ENCODE results near the gene TBPL2. TPM values are rescaled to one million over a fixed set of nuclear protein-coding genes. Genes with fewer than 3 reads are reported as not detected.
A peak's percentile ranks its signal among the peaks of the same experiment; 100 is the strongest.
"Not testable (repeated sequence)": the region's sequence is repeated elsewhere in the genome, so short reads cannot be mapped to it uniquely, and the experiment has no call there.

Gene TBPL2
- not detected for total RNA-seq

GRCh38 chr14:55440385-55440784, at the start of gene TBPL2:
Gene TBPL2 (minus strand): TSS chr14:55440616. CDS start chr14:55440449, 167 bp downstream.
- DNase-seq (ENCODE audit: low read depth in 2 of 3, low spot score in 2 of 3): no peak

- DNase-seq (ENCODE audit: low read depth in 2 of 3, low spot score in 2 of 3): peak in 1 of 3 donors; percentile 3
These were observed 47.8 kb upstream of the TBPL2 start for GRCh38 chr14:55488204-55488603.

GRCh38 chr14:55482936-55483605, 42.7 kb upstream of the TBPL2 start:
- DNase-seq (ENCODE audit: low read depth in 2 of 3, low spot score in 2 of 3): no peak

GRCh38 chr14:55481769-55482168, 41.4 kb upstream of the TBPL2 start:
- no peak for DNase-seq (ENCODE audit: low read depth in 2 of 3, low spot score in 2 of 3)

GRCh38 chr14:55477680-55478079, 37.3 kb upstream of the TBPL2 start:
- no peak for DNase-seq (ENCODE audit: low read depth in 2 of 3, low spot score in 2 of 3)

- DNase-seq (ENCODE audit: low read depth in 2 of 3, low spot score in 2 of 3): not testable (repeated sequence)
These were observed 36.0 kb upstream of the TBPL2 start for GRCh38 chr14:55476448-55476847.

- DNase-seq (ENCODE audit: low read depth in 2 of 3, low spot score in 2 of 3): no peak
These were observed 33.4 kb upstream of the TBPL2 start for GRCh38 chr14:55473786-55474185.

GRCh38 chr14:55470025-55470424, 29.6 kb upstream of the TBPL2 start:
- DNase-seq (ENCODE audit: low read depth in 2 of 3, low spot score in 2 of 3): no peak

- DNase-seq (ENCODE audit: low read depth in 2 of 3, low spot score in 2 of 3): no peak
These were observed 26.9 kb upstream of the TBPL2 start for GRCh38 chr14:55467307-55467706.

GRCh38 chr14:55458800-55459515, 18.5 kb upstream of the TBPL2 start:
- peak in 1 of 3 donors; percentile 37 for DNase-seq (ENCODE audit: low read depth in 2 of 3, low spot score in 2 of 3)

GRCh38 chr14:55457496-55457895, 17.1 kb upstream of the TBPL2 start:
- no peak for DNase-seq (ENCODE audit: low read depth in 2 of 3, low spot score in 2 of 3)

GRCh38 chr14:55456411-55456810, 16.0 kb upstream of the TBPL2 start:
- DNase-seq (ENCODE audit: low read depth in 2 of 3, low spot score in 2 of 3): not testable (repeated sequence)

- peak in 2 of 3 donors; percentile 50 to 55 for DNase-seq (ENCODE audit: low read depth in 2 of 3, low spot score in 2 of 3)
These were observed 14.0 kb upstream of the TBPL2 start for GRCh38 chr14:55454264-55455002.

- DNase-seq (ENCODE audit: low read depth in 2 of 3, low spot score in 2 of 3): no peak
These were observed 11.5 kb upstream of the TBPL2 start for GRCh38 chr14:55451950-55452349.

- DNase-seq (ENCODE audit: low read depth in 2 of 3, low spot score in 2 of 3): no peak
These were observed 11.0 kb upstream of the TBPL2 start for GRCh38 chr14:55451398-55451797.

GRCh38 chr14:55450987-55451386, 10.6 kb upstream of the TBPL2 start:
- no peak for DNase-seq (ENCODE audit: low read depth in 2 of 3, low spot score in 2 of 3)

- no peak for DNase-seq (ENCODE audit: low read depth in 2 of 3, low spot score in 2 of 3)
These were observed 10.1 kb upstream of the TBPL2 start for GRCh38 chr14:55450539-55450938.

- DNase-seq (ENCODE audit: low read depth in 2 of 3, low spot score in 2 of 3): peak in 2 of 3 donors; percentile 23 to 64
These were observed 9.7 kb upstream of the TBPL2 start for GRCh38 chr14:55450124-55450523.

GRCh38 chr14:55449116-55449515, 8.7 kb upstream of the TBPL2 start:
- DNase-seq (ENCODE audit: low read depth in 2 of 3, low spot score in 2 of 3): no peak

GRCh38 chr14:55448141-55448614, 7.8 kb upstream of the TBPL2 start:
- DNase-seq (ENCODE audit: low read depth in 2 of 3, low spot score in 2 of 3): no peak

GRCh38 chr14:55446833-55447232, 6.4 kb upstream of the TBPL2 start:
- DNase-seq (ENCODE audit: low read depth in 2 of 3, low spot score in 2 of 3): no peak
